ENCODE data around the gene DGKB.

GRCh38 chr7:14400271-14400670 is 502.3 kb downstream of the DGKB start:
- TF ChIP-seq, protein P1, sequence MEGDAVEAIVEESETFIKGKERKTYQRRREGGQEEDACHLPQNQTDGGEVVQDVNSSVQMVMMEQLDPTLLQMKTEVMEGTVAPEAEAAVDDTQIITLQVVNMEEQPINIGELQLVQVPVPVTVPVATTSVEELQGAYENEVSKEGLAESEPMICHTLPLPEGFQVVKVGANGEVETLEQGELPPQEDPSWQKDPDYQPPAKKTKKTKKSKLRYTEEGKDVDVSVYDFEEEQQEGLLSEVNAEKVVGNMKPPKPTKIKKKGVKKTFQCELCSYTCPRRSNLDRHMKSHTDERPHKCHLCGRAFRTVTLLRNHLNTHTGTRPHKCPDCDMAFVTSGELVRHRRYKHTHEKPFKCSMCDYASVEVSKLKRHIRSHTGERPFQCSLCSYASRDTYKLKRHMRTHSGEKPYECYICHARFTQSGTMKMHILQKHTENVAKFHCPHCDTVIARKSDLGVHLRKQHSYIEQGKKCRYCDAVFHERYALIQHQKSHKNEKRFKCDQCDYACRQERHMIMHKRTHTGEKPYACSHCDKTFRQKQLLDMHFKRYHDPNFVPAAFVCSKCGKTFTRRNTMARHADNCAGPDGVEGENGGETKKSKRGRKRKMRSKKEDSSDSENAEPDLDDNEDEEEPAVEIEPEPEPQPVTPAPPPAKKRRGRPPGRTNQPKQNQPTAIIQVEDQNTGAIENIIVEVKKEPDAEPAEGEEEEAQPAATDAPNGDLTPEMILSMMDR (optimal IDR thresholded peaks at IDR 0.05 in 1 of 3, IDR thresholded peaks at IDR 0.05 in 1 of 3, conservative IDR thresholded peaks at IDR 0.05 in 1 of 3; ENCODE audit: extremely low read depth in 1 of 3, insufficient read depth in 2 of 3, low read length in 3 of 3): no peak
- no peak for TF ChIP-seq EZH2 (IDR thresholded peaks at IDR 0.05; ENCODE audit: low read length)

All from keratinocyte (primary cell).